MCF 10A (cell line): ENCODE data around the gene ADAMTSL3. TPM values are rescaled to one million over a fixed set of nuclear protein-coding genes. Genes with fewer than 3 reads are reported as not detected.

ENCODE experiments used
- BruUV-seq: library from RNA; stranded (reverse); fragments of 400-500 nt; replicated peaks from 2 replicates; lab custom pipeline; 2021; lab: Mats Ljungman, UMichigan
- CTCF ChIA-PET: fragments of 300-600 bp; sonication (Branson Sonifier 250); formaldehyde crosslinking; extraction: SDS; loops from one replicate; lab custom pipeline; 2021; ENCODE audit warnings: antibody characterized with exemption, inconsistent platforms; lab: Yijun Ruan, JAX
- POLR2A ChIA-PET: fragments of 300-600, 350-650 bp; sonication (Branson Sonifier 250); formaldehyde crosslinking; extraction: SDS; loops from one replicate; lab custom pipeline; 2020; ENCODE audit warnings: antibody characterized with exemption, inconsistent platforms; lab: Yijun Ruan, JAX
- DNase-seq: peaks from one replicate; pipeline ENCODE4 v3.0.0-alpha.2; 2018; ENCODE audit not compliant: unreplicated experiment
- H3K27ac Mint-ChIP-seq: one replicate; pipeline ENCODE4 v1.8.0; 2022; ENCODE audit warnings: mild to moderate bottlenecking, low read depth, mixed read lengths; ENCODE audit not compliant: unreplicated experiment
- H3K27me3 Mint-ChIP-seq: one replicate; pipeline ENCODE4 v1.8.0; 2022; ENCODE audit warnings: mixed read lengths; ENCODE audit not compliant: insufficient read depth, unreplicated experiment
- H3K36me3 Mint-ChIP-seq: one replicate; pipeline ENCODE4 v1.8.0; 2022; ENCODE audit warnings: mild to moderate bottlenecking, moderate library complexity, mixed read lengths; ENCODE audit not compliant: insufficient read depth, unreplicated experiment
- H3K4me1 Mint-ChIP-seq: one replicate; pipeline ENCODE4 v1.8.0; 2022; ENCODE audit warnings: mixed read lengths; ENCODE audit not compliant: insufficient read depth, unreplicated experiment
- H3K4me3 Mint-ChIP-seq: one replicate; pipeline ENCODE4 v1.8.0; 2022; ENCODE audit warnings: mild to moderate bottlenecking, moderate library complexity, mixed read lengths; ENCODE audit not compliant: unreplicated experiment
- H3K9me3 Mint-ChIP-seq: one replicate; pipeline ENCODE4 v1.8.0; 2022; ENCODE audit warnings: mixed read lengths; ENCODE audit not compliant: unreplicated experiment
- intact Hi-C: fragments of 100-400 bp; cut with micrococcal nuclease; formaldehyde crosslinking; loops from 2 replicates; pipeline ENCODE4 v1.14.1; 2022
- total RNA-seq: library from RNA; stranded (reverse); gene quantifications from 2 replicates; pipeline ENCODE4 v1.2.3, GENCODE V29; 2022
- TF ChIP-seq, protein P1 (sequence below): fragments of 200-600 bp; IDR thresholded peaks from one replicate; pipeline ENCODE4 v1.8.0; 2022; ENCODE audit warnings: antibody characterized with exemption, mild to moderate bottlenecking; ENCODE audit not compliant: unreplicated experiment

ADAMTSL3 gene
- total RNA-seq, 1 experiment from 2014 or later = 1.2 TPM

GRCh38 chr15:83658430-83659416, 4.8 kb downstream of the ADAMTSL3 start:
- no peaks in the 10 kb centered on the region for H3K27me3 Mint-ChIP-seq
- POLR2A ChIA-PET = no interaction called here
- no peak overlapping the region for H3K4me3 Mint-ChIP-seq
- TF ChIP-seq, protein P1, sequence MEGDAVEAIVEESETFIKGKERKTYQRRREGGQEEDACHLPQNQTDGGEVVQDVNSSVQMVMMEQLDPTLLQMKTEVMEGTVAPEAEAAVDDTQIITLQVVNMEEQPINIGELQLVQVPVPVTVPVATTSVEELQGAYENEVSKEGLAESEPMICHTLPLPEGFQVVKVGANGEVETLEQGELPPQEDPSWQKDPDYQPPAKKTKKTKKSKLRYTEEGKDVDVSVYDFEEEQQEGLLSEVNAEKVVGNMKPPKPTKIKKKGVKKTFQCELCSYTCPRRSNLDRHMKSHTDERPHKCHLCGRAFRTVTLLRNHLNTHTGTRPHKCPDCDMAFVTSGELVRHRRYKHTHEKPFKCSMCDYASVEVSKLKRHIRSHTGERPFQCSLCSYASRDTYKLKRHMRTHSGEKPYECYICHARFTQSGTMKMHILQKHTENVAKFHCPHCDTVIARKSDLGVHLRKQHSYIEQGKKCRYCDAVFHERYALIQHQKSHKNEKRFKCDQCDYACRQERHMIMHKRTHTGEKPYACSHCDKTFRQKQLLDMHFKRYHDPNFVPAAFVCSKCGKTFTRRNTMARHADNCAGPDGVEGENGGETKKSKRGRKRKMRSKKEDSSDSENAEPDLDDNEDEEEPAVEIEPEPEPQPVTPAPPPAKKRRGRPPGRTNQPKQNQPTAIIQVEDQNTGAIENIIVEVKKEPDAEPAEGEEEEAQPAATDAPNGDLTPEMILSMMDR = no peak
- H3K9me3 Mint-ChIP-seq = no peaks in the 10 kb centered on the region
- H3K36me3 Mint-ChIP-seq = no peaks in the 10 kb centered on the region
- no peak overlapping the region for H3K27ac Mint-ChIP-seq
- CTCF ChIA-PET = interaction anchor here (0.6 to 0.9 kb wide), 3 partner anchors 22 to 361 kb away, joined by 3 read pairs; no protein-coding TSS in a partner anchor
- DNase-seq = no peak
- BruUV-seq = no TSS peak
- H3K4me1 Mint-ChIP-seq = no peaks in the 10 kb centered on the region
- intact Hi-C loops = no loop called here

DNA sequence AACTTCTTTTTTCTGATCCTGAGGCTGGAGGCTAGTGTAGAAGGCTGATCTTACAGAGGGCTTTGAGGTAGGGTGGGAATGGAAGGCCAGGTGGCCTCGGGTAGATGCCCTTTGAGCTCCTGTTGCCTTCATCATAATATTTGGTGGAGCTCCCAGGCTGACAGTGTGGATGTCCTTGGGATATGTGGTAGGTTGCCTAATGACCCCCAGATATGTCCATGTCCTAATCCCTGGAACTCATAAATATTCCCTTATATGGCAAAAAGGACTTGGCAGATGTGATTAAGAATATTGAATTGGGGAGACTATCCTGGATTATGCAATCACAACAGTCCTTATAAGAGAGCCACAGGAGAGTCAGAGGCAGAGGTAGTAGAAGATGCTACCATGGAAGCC, 5.5 kb downstream of the ADAMTSL3 start:
- no peaks in the 10 kb centered on the region for H3K27me3 Mint-ChIP-seq
- DNase-seq = no peak
- BruUV-seq = no TSS peak
- H3K4me3 Mint-ChIP-seq = no peak overlapping the region
- no peak overlapping the region for H3K27ac Mint-ChIP-seq
- ChIA-PET CTCF (interaction anchor here (0.6 kb wide), 1 partner anchor 343 kb away, joined by 4 read pairs; no protein-coding TSS in a partner anchor), POLR2A (no interaction called here)
- TF ChIP-seq, protein P1 = no peak
- H3K36me3 Mint-ChIP-seq = no peaks in the 10 kb centered on the region
- H3K4me1 Mint-ChIP-seq = no peaks in the 10 kb centered on the region
- no peaks in the 10 kb centered on the region for H3K9me3 Mint-ChIP-seq
- intact Hi-C loops = no loop called here

- H3K9me3 Mint-ChIP-seq = no peaks in the 10 kb centered on the region
- POLR2A ChIA-PET = no interaction called here
- no peak overlapping the region for H3K27ac Mint-ChIP-seq
- H3K4me1 Mint-ChIP-seq = no peaks in the 10 kb centered on the region
- TF ChIP-seq, protein P1 = no peak
- CTCF ChIA-PET = interaction anchor here (1.1 kb wide), 1 partner anchor 22 kb away, joined by 4 read pairs; no protein-coding TSS in a partner anchor
- no peaks in the 10 kb centered on the region for H3K27me3 Mint-ChIP-seq
- H3K4me3 Mint-ChIP-seq = no peak overlapping the region
- H3K36me3 Mint-ChIP-seq = no peaks in the 10 kb centered on the region
- no peak for DNase-seq
- intact Hi-C loops = no loop called here
- BruUV-seq = no TSS peak
Observed at GRCh38 chr15:83665480-83665879, 11.6 kb downstream of the ADAMTSL3 start.

GRCh38 chr15:83670672-83671229, 16.8 kb downstream of the ADAMTSL3 start:
- no peak for DNase-seq
- TF ChIP-seq, protein P1 = no peak
- no peaks in the 10 kb centered on the region for H3K36me3 Mint-ChIP-seq
- ChIA-PET CTCF (no interaction called here), POLR2A (no interaction called here)
- no peak overlapping the region for H3K27ac Mint-ChIP-seq
- intact Hi-C loops = no loop called here
- H3K4me1 Mint-ChIP-seq = no peaks in the 10 kb centered on the region
- BruUV-seq = no TSS peak
- H3K9me3 Mint-ChIP-seq = peaks cover 1% of the 10 kb centered on the region
- no peaks in the 10 kb centered on the region for H3K27me3 Mint-ChIP-seq
- no peak overlapping the region for H3K4me3 Mint-ChIP-seq
